IMR-90 (cell line): ENCODE results near the gene CSK. TPM values are rescaled to one million over a fixed set of nuclear protein-coding genes. Genes with fewer than 3 reads are reported as not detected.

Experiments
- ATAC-seq: fragments of 200-7000 bp; cut with Tn5 transposase; 2 replicates; pipeline ENCODE4 v1.9.1; 2020; ENCODE audit warnings: low read depth, mild to moderate bottlenecking, moderate library complexity
- BruUV-seq: library from RNA; stranded (reverse); fragments of 400-500 nt; replicated peaks from 2 replicates; lab custom pipeline; 2021; lab: Mats Ljungman, UMichigan
- CTCF ChIA-PET: fragments of 300-600 bp; formaldehyde crosslinking; extraction: SDS; loops from one replicate; lab custom pipeline; 2021; ENCODE audit warnings: antibody characterized with exemption; lab: Yijun Ruan, JAX
- POLR2A ChIA-PET: fragments of 300-600 bp; sonication (Branson Sonifier 250); formaldehyde crosslinking; loops from one replicate; lab custom pipeline; 2022; ENCODE audit warnings: antibody characterized with exemption; ENCODE audit not compliant: unreplicated experiment; lab: Charles Lee
- DNase-seq: peaks from one replicate; pipeline ENCODE4 v3.0.0; 2013
- H2AFZ ChIP-seq: replicated peaks from 2 replicates; pipeline ENCODE3; 2013; ENCODE audit warnings: low read length, mild to moderate bottlenecking; ENCODE audit not compliant: poor library complexity
- H2AK5ac ChIP-seq: 2 replicates; pipeline ENCODE4 v1.6.1; 2013; ENCODE audit warnings: low read depth, low read length, inconsistent platforms
- H2AK9ac ChIP-seq: replicated peaks from 2 replicates; pipeline ENCODE3; 2013; ENCODE audit warnings: mild to moderate bottlenecking, low read depth, low read length, moderate library complexity; ENCODE audit not compliant: poor library complexity
- H2BK120ac ChIP-seq: 2 replicates; pipeline ENCODE4 v1.6.1; 2013; ENCODE audit warnings: low read depth, low read length, inconsistent platforms
- H2BK15ac ChIP-seq: 3 replicates; pipeline ENCODE4 v1.6.1; 2013; ENCODE audit warnings: low read depth, low read length, inconsistent platforms
- H2BK20ac ChIP-seq: 2 replicates; pipeline ENCODE4 v1.6.1; 2013; ENCODE audit warnings: low read depth, mild to moderate bottlenecking, inconsistent platforms, low read length, moderate library complexity
- H2BK5ac ChIP-seq: 2 replicates; pipeline ENCODE4 v1.6.1; 2013; ENCODE audit warnings: mild to moderate bottlenecking, low read depth, low read length, inconsistent platforms; ENCODE audit not compliant: poor library complexity, severe bottlenecking
- H3K14ac ChIP-seq: replicated peaks from 2 replicates; pipeline ENCODE4 v1.6.1; 2013; ENCODE audit warnings: low read depth, low read length, inconsistent platforms
- H3K18ac ChIP-seq: 2 replicates; pipeline ENCODE4 v1.6.1; 2013; ENCODE audit warnings: low read depth, low read length, control low read depth
- H3K23ac ChIP-seq: 2 replicates; pipeline ENCODE4 v1.6.1; 2013; ENCODE audit warnings: low read depth, low read length, inconsistent platforms
- H3K27ac ChIP-seq: 2 replicates; pipeline ENCODE4 v1.5.1; 2013; ENCODE audit warnings: mild to moderate bottlenecking, control low read depth, low read length; ENCODE audit not compliant: insufficient read depth
- H3K27me3 ChIP-seq: 2 replicates; pipeline ENCODE4 v1.6.1; 2013; ENCODE audit warnings: low read length; ENCODE audit not compliant: control insufficient read depth, insufficient read depth
- H3K36me3 ChIP-seq: 2 replicates; pipeline ENCODE4 v1.6.1; 2013; ENCODE audit warnings: low read length, mixed read lengths; ENCODE audit not compliant: control insufficient read depth, insufficient read depth
- H3K4ac ChIP-seq: 2 replicates; pipeline ENCODE4 v1.6.1; 2013; ENCODE audit warnings: low read depth, low read length, inconsistent platforms
- H3K4me1 ChIP-seq: 2 replicates; pipeline ENCODE4 v1.6.1; 2013; ENCODE audit warnings: low read length, mixed read lengths; ENCODE audit not compliant: control insufficient read depth, insufficient read depth
- H3K4me2 ChIP-seq: 2 replicates; pipeline ENCODE4 v1.6.1; 2013; ENCODE audit warnings: low read depth, mild to moderate bottlenecking, control low read depth, low read length, moderate library complexity
- H3K4me3 ChIP-seq: 2 replicates; pipeline ENCODE4 v1.5.1; 2013; ENCODE audit warnings: low read depth, mild to moderate bottlenecking, control low read depth, low read length, moderate library complexity; ENCODE audit not compliant: insufficient read depth
- H3K56ac ChIP-seq: 2 replicates; pipeline ENCODE4 v1.6.1; 2013; ENCODE audit warnings: low read length, inconsistent platforms; ENCODE audit not compliant: insufficient read depth; ENCODE audit errors: extremely low read depth
- H3K79me1 ChIP-seq, 2 experiments: 2 replicates each; pipeline ENCODE4 v1.6.1; 2013; ENCODE audit warnings: low read length in 2 of 2, inconsistent platforms in 1 of 2, low read depth in 1 of 2
- H3K9ac ChIP-seq: 2 replicates; pipeline ENCODE4 v1.6.1; 2013; ENCODE audit warnings: low read depth, low read length, control low read depth
- H3K9me1 ChIP-seq: 2 replicates; pipeline ENCODE4 v1.6.1; 2013; ENCODE audit warnings: low read length, inconsistent platforms; ENCODE audit not compliant: insufficient read depth
- H3K9me3 ChIP-seq: 2 replicates; pipeline ENCODE4 v1.6.1; 2013; ENCODE audit warnings: low read length; ENCODE audit not compliant: control insufficient read depth, insufficient read depth
- H4K20me1 ChIP-seq: 2 replicates; pipeline ENCODE4 v1.6.1; 2013; ENCODE audit warnings: low read length, inconsistent platforms; ENCODE audit not compliant: insufficient read depth
- H4K5ac ChIP-seq: 2 replicates; pipeline ENCODE4 v1.6.1; 2013; ENCODE audit warnings: mild to moderate bottlenecking, low read depth, low read length, control low read depth
- H4K8ac ChIP-seq, 2 experiments: 2 replicates each; pipeline ENCODE4 v1.6.1; 2013; ENCODE audit warnings: low read depth in 2 of 2, low read length in 2 of 2, control low read depth in 1 of 2, inconsistent platforms in 1 of 2
- H4K91ac ChIP-seq: 2 replicates; pipeline ENCODE4 v1.6.1; 2013; ENCODE audit warnings: low read depth, low read length, inconsistent platforms; ENCODE audit not compliant: insufficient read depth
- BHLHE40 ChIP-seq: fragments of 150-350 bp; IDR thresholded peaks from 2 replicates; pipeline ENCODE4 v1.6.1; 2016; ENCODE audit warnings: mild to moderate bottlenecking, low read depth, low read length
- CEBPB ChIP-seq: IDR thresholded peaks from 2 replicates; pipeline ENCODE4 v1.6.1; 2012; ENCODE audit warnings: low read depth, low read length, improper control_type of control experiment
- CHD1 ChIP-seq: IDR thresholded peaks from 2 replicates; pipeline ENCODE4 v1.6.1; 2012; ENCODE audit warnings: low read depth, low read length, improper control_type of control experiment
- CTCF ChIP-seq: conservative IDR thresholded peaks from 2 replicates; pipeline ENCODE4 v1.5.1; 2012; ENCODE audit warnings: mild to moderate bottlenecking, low read depth, low read length, improper control_type of control experiment
- FOS ChIP-seq: fragments of 150-350 bp; IDR thresholded peaks from 2 replicates; pipeline ENCODE4 v1.6.1; 2016; ENCODE audit warnings: low read depth, low read length
- MAFK ChIP-seq: IDR thresholded peaks from 2 replicates; pipeline ENCODE4 v1.6.1; 2012; ENCODE audit warnings: low read depth, low read length, improper control_type of control experiment
- MXI1 ChIP-seq: IDR thresholded peaks from 2 replicates; pipeline ENCODE4 v1.6.1; 2012; ENCODE audit warnings: low read depth, mild to moderate bottlenecking, low read length, moderate library complexity, borderline replicate concordance
- NFE2L2 ChIP-seq: fragments of 150-350 bp; IDR thresholded peaks from 2 replicates; pipeline ENCODE4 v1.6.1; 2016; ENCODE audit warnings: low read depth, mild to moderate bottlenecking, low read length
- RAD21 ChIP-seq: IDR thresholded peaks from 2 replicates; pipeline ENCODE4 v1.6.1; 2012; ENCODE audit warnings: low read length, improper control_type of control experiment
- RCOR1 ChIP-seq: IDR thresholded peaks from 2 replicates; pipeline ENCODE4 v1.6.1; 2012; ENCODE audit warnings: mild to moderate bottlenecking, low read length, improper control_type of control experiment; ENCODE audit not compliant: insufficient replicate concordance
- RFX5 ChIP-seq: IDR thresholded peaks from 2 replicates; pipeline ENCODE4 v1.8.0; 2012; ENCODE audit warnings: low read depth, mild to moderate bottlenecking, low read length, moderate library complexity
- WGBS, 2 experiments: methylation state at CpG; one replicate each; pipeline versions ENCODE4 v1.1.5 to v1.1.7; 2013; ENCODE audit warnings: missing lambda C conversion rate in 2 of 2; ENCODE audit not compliant: insufficient read length in 1 of 2; ENCODE audit errors: extremely low coverage in 2 of 2; 5-methylcytosine and 5-hydroxymethylcytosine counted together
- dilution Hi-C: fragments of 300-500 bp; cut with HindIII; formaldehyde crosslinking; loops from one replicate; pipeline ENCODE4 v1.14.3; 2018; ENCODE audit warnings: low sequenced_read_pairs; ENCODE audit not compliant: unreplicated experiment
- in situ Hi-C: fragments of 300-500 bp; cut with MboI; formaldehyde crosslinking; loops from 3 replicates; pipeline ENCODE4 v1.14.3; 2019; ENCODE audit warnings: low sequenced_read_pairs, inconsistent platforms, mixed read lengths
- intact Hi-C: fragments of 100-400 bp; cut with micrococcal nuclease; formaldehyde crosslinking; loops from 2 replicates; pipeline ENCODE4 v1.10.0; 2022
- polyA plus RNA-seq, 3 experiments: library from polyadenylated mRNA; depleted of rRNA; stranded (reverse); fragments of >200 nt; gene quantifications; 2 replicates each; pipeline ENCODE4 v1.2.3, GENCODE V29; 2012; ENCODE audit warnings: low replicate concordance in 1 of 3
- total RNA-seq: library from RNA; depleted of rRNA; stranded (reverse); fragments of >200 nt; gene quantifications from 2 replicates; pipeline ENCODE4 v1.2.3, GENCODE V29; 2012
- TF ChIP-seq, protein P1 (sequence below): fragments of 150-350 bp; IDR thresholded peaks from 2 replicates; pipeline ENCODE4 v1.6.1; 2016; ENCODE audit warnings: low read depth, mild to moderate bottlenecking, low read length, moderate library complexity, borderline replicate concordance
- TF ChIP-seq, protein P2 (sequence below): fragments of 150-350 bp; IDR thresholded peaks from 2 replicates; pipeline ENCODE4 v1.6.1; 2017; ENCODE audit warnings: mild to moderate bottlenecking, antibody characterized with exemption, low read length, low read depth

Gene CSK
- total and polyA plus RNA-seq, 2 of the 4 experiments (the other 2 are of a cell fraction): 10.8 to 54.0 TPM

DNA sequence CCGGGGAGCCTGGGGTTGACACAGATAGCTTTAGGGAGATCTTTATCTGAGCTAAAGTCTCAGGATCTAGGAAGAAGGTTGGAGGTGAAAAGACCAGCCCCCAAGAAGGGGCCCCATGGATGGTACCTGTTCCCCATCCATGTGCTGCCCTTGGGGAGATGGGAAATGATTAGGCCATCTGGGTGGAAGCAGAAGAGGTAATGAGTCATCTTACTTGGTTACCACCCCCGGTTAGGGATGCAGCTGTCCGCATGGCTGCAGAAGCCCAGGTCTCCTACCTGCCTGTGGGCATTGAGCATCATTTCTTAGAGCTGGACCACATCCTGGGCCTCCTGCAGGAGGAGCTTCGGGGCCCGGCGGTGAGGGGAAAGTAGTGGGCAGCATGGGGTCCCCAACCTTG lies 41.4 kb downstream of the CSK start:
- Histone ChIP-seq H2AK9ac (no peak overlapping the region), H3K18ac (no peak overlapping the region), H4K5ac (no peak overlapping the region), H4K8ac (no peak overlapping the region), H2AK5ac (no peak overlapping the region), H3K9ac (no peak overlapping the region), H4K20me1 (peaks cover 4% of the 10 kb centered on the region), H2BK15ac (no peak overlapping the region), H3K14ac (no peak overlapping the region), H2AFZ (no peak overlapping the region), H4K91ac (no peak overlapping the region), H3K56ac (no peak overlapping the region), H2BK120ac (no peak overlapping the region), H3K27me3 (peaks cover 67% of the 10 kb centered on the region), H3K23ac (no peak overlapping the region), H3K4me2 (no peak overlapping the region), H3K9me1 (0 out of 2 replicates have a peak, but pooled peaks cover 4% of the 10 kb centered on the region), H3K4me3 (no peak overlapping the region), H2BK20ac (no peak overlapping the region), H3K27ac (no peak overlapping the region), H2BK5ac (no peak overlapping the region), H3K4me1 (no peaks in the 10 kb centered on the region), H3K79me1 (no peaks in the 10 kb centered on the region), H3K4ac (no peak overlapping the region), H3K36me3 (no peaks in the 10 kb centered on the region), H3K9me3 (no peaks in the 10 kb centered on the region)
- no peak for TF ChIP-seq NFE2L2
- TF ChIP-seq, protein P1, sequence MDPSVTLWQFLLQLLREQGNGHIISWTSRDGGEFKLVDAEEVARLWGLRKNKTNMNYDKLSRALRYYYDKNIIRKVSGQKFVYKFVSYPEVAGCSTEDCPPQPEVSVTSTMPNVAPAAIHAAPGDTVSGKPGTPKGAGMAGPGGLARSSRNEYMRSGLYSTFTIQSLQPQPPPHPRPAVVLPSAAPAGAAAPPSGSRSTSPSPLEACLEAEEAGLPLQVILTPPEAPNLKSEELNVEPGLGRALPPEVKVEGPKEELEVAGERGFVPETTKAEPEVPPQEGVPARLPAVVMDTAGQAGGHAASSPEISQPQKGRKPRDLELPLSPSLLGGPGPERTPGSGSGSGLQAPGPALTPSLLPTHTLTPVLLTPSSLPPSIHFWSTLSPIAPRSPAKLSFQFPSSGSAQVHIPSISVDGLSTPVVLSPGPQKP: no peak
- no peak for TF ChIP-seq FOS
- TF ChIP-seq BHLHE40: no peak
- no peak for TF ChIP-seq CTCF
- no peak for TF ChIP-seq CHD1
- TF ChIP-seq RCOR1: no peak
- no peak for TF ChIP-seq RAD21
- no peak for TF ChIP-seq MXI1
- no peak for TF ChIP-seq RFX5
- no peak for TF ChIP-seq CEBPB
- TF ChIP-seq, protein P2, sequence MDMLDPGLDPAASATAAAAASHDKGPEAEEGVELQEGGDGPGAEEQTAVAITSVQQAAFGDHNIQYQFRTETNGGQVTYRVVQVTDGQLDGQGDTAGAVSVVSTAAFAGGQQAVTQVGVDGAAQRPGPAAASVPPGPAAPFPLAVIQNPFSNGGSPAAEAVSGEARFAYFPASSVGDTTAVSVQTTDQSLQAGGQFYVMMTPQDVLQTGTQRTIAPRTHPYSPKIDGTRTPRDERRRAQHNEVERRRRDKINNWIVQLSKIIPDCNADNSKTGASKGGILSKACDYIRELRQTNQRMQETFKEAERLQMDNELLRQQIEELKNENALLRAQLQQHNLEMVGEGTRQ: no peak
- TF ChIP-seq MAFK: no peak
- no peak for ATAC-seq
- intact Hi-C loops (no loop called here), dilution Hi-C loops (no loop called here), in situ Hi-C loops (no loop called here)
- no CpG with 5 or more reads among the region's 6 CpGs for WGBS, 2 experiments
- CTCF ChIA-PET: interaction anchor here (0.6 kb wide), 1 partner anchor 52 kb away, joined by 3 read pairs; no protein-coding TSS in a partner anchor
- no TSS peak for BruUV-seq
- POLR2A ChIA-PET: no interaction called here
- no peak for DNase-seq
